Cardiac septum (tissue), 1 donor: ENCODE measurements around the gene DNAH3. TPM values are rescaled to one million over a fixed set of nuclear protein-coding genes. Genes with fewer than 3 reads are reported as not detected.
"Not testable (repeated sequence)": the region's sequence is repeated elsewhere in the genome, so short reads cannot be mapped to it uniquely, and the experiment has no call there.

ENCODE experiments used
- DNase-seq: peaks from one replicate; pipeline ENCODE4 v3.0.0-alpha.2; 2020; ENCODE audit warnings: low spot score
- intact Hi-C: fragments of 100-400 bp; cut with DNase I; formaldehyde crosslinking; loops from one replicate; pipeline ENCODE4 v1.14.0; 2022
- total RNA-seq: library from RNA; stranded (reverse); fragmentation: NEBNext Ultra II Directional; extraction: Animal tissue kit (Norgen Biotek cat#: 25700); gene quantifications from one replicate; pipeline ENCODE4 v1.2.1, GENCODE V29; 2021
- donor health status: DM: no; HTN: no; CAD: no.

Gene DNAH3
- total RNA-seq, 1 donor from 2014 or later = 0.40 TPM

- DNase-seq = no peak
- intact Hi-C loops = no loop called here
These were observed 4.9 kb downstream of the DNAH3 start for GRCh38 chr16:21145738-21146137.

DNA sequence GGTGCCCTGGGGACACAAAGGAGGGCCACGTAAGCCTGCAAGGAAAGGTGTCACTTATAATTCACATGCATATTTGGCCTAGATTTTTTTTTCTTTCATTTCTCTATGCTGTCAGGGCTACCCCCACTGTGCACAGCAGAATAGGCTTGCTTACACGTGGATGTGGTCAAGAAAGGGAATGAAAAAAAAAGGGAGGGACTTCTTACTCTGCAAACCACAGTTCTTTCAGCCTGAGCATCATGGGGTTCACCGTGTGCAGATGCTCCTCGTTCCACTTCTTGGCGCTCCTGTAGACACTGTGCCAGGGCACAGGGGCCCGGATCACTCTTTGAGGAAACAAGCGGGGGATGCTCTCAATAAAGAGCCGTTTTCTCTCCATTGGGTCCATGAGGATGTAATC is 16.6 kb downstream of the DNAH3 start:
- DNase-seq = no peak
- intact Hi-C loops = no loop called here

DNA sequence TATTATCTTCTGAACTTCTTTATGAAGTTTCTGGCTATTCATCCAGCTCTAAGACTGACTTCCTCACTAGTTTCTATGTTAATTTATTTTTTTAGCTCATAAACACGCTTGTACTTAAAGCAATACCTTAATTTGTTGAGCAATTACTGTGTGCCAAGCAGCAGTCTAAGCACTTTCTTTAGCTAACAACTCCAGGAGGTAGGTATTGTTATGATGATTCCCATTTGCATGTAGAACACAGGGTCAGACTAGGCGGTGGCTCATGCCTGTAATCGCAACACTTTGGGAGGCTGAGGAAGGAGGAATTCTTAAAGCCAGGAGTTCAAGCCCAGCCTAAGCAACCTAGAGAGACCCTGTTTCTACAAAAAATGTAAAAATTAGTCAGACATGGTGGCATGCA is 19.8 kb downstream of the DNAH3 start:
- intact Hi-C loops = no loop called here

DNA sequence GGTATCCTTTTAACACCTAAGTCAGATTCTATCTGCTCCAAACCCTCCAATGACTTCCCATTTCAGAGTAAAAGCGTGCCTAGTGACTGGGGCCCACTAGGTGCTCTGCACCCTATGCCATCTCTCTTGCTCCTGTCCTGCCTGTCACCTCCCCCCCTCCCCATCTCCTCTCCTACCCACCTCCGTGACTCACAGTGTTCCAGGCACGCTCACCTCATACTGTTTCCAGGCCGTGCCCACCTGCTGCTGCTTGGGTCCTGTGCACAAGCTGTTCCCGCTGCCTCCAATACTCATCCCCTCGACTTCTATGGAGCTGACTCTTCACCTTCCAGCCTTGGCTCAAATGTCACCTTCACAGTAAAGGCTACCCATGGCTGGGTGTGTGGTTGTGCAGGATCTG is 21.7 kb downstream of the DNAH3 start:
- DNase-seq = no peak
- intact Hi-C loops = no loop called here

More for the DNA sequence above, 19.8 kb downstream of the DNAH3 start:
- no peak for DNase-seq

DNA sequence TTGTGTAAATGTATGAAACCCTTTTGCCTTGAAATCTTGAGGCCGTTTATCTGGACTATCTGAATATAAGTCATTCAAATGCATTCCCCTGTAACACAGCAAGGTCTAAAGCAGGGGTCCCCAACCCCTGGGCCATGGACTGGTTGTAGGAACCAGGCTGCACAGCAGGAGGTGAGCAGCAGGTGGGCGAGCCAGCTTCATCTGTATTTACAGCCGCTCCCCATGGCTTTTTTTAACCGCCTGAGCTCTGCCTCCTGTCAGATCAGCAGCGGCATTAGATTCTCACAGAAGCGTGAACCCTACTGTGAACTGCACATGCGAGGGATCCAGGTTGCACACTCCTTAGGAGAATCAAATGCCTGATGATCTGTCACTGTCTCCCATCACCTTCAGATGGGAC is 24.1 kb downstream of the DNAH3 start:
- intact Hi-C loops = no loop called here
- no peak for DNase-seq

- intact Hi-C loops = no loop called here
These were observed 25.5 kb downstream of the DNAH3 start for GRCh38 chr16:21125191-21125590.

GRCh38 chr16:21120976-21121520 is 29.6 kb downstream of the DNAH3 start:
- intact Hi-C loops = no loop called here
- no peak for DNase-seq

More at GRCh38 chr16:21125191-21125590, 25.5 kb downstream of the DNAH3 start:
- DNase-seq = no peak

GRCh38 chr16:21117567-21117966 is 33.1 kb downstream of the DNAH3 start:
- no peak for DNase-seq
- intact Hi-C loops = no loop called here

GRCh38 chr16:21116148-21116693 is 34.4 kb downstream of the DNAH3 start:
- no peak for DNase-seq
- intact Hi-C loops = no loop called here

DNA sequence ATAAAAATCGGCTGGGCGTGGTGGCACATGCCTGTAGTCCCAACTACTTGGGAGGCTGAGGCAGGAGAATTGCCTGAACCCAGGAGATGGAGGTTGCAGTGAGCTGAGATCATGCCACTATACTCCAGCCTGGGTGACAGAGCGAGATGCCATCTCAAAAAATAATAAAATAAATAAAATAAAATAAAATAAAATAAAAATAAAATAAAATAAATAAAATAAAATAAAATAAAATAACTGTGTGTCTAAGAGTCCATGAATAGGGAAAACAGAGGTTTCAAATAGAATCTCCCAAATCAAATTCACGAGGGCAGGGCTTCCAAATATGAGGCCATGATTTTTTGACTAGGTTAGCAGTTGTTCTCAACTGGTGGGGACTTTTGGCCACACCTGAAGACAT is 35.1 kb downstream of the DNAH3 start:
- DNase-seq = not testable (repeated sequence)

GRCh38 chr16:21103941-21104860 is 46.4 kb downstream of the DNAH3 start:
- intact Hi-C loops = no loop called here
- DNase-seq = no peak

More for the DNA sequence above, 35.1 kb downstream of the DNAH3 start:
- intact Hi-C loops = not testable (repeated sequence)

DNA sequence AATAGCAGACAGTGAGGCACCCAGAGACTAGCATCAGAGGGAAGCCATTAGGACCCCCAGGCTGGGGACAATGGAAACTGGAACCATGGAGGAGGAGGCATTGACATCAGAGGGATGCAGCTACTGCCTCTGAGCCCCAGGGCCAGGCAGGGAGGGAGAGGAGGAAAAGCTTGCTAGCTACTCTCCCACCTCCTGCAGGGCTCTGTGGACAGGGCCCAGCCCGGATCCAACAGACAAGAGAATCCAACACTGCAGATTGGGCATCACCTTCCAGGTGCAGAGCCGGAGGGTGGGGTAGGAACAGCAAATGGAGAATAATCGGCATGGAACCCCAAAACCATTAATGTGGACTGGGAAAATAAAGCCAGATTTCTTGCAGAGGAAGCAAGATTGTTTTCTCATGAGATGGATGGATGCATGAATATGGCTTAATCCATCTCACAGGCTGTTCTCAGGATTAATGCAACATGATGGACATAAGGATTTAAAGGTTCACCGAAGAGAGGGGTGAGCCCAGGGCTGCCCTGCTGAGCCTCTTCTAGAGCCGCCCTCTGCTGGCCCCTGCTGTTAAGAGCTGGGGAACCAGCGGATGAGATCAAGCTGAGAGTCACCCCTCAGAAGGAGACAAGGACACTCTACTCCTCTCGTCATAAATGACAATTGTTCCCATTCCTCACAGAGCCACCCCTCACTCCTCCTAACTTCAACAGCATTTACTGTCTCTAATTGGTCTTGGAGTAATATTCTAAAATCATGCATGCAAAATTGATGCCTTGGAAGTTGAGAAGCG is 48.8 kb downstream of the DNAH3 start:
- DNase-seq = no peak
- intact Hi-C loops = no loop called here

GRCh38 chr16:21100447-21100846 is 50.2 kb downstream of the DNAH3 start:
- no peak for DNase-seq
- intact Hi-C loops = no loop called here

DNA sequence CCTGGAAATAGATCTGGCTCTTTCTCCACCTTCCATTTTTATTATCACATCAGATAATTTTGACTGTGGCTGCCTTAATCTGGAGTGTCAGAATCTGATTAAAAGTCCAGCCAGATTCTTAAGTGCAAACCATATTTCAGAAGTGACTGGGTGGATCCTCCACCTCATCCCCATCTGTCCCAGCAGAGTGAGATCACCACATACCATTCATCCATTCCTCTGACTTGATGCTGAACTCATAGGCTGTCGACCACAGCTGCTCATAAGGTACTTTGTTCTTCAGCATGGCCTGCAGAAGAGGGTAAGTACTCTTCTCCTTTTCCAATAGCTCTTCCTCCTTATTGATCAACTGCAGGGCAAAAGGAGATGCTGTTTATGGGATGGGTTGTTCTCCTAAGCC is 53.5 kb downstream of the DNAH3 start:
- no peak for DNase-seq
- intact Hi-C loops = no loop called here

DNA sequence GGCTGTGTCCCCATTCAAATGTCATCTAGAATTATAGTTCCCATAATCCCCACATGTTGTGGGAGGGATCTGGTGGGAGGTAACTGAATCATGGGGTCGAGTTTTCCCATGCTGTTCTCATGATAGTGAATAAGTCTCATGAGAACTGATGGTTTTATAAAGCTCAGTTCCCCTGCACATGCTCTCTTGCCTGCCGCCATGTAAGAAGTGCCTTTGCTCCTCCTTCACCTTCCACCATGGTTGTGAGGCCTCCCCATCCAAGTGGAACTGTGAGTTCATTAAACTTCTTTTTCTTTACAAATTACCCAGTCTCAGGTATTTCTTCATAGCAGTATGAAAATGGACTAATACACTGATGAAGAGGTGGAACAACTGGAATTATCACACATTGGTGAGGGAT is 55.9 kb downstream of the DNAH3 start:
- intact Hi-C loops, DNase-seq: not testable (repeated sequence)

DNA sequence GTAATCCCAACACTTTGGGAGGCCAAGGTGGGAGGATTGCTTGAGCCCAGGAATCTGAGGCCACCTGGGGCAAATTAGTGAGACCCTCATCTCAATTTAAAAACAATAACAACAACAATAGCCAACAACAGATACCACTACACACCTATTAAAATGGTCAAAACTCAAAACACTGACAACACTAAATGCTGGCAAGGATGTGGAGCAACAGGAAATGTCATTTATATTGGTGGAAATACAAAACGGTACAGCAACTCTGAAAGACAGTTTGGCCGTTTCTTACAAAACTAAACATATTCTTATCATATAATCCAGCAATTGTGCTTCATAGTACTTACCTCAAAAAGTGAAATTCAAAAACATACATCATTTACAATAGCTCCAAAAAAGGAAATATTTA is 57.7 kb downstream of the DNAH3 start:
- intact Hi-C loops = no loop called here
- DNase-seq = no peak

DNA sequence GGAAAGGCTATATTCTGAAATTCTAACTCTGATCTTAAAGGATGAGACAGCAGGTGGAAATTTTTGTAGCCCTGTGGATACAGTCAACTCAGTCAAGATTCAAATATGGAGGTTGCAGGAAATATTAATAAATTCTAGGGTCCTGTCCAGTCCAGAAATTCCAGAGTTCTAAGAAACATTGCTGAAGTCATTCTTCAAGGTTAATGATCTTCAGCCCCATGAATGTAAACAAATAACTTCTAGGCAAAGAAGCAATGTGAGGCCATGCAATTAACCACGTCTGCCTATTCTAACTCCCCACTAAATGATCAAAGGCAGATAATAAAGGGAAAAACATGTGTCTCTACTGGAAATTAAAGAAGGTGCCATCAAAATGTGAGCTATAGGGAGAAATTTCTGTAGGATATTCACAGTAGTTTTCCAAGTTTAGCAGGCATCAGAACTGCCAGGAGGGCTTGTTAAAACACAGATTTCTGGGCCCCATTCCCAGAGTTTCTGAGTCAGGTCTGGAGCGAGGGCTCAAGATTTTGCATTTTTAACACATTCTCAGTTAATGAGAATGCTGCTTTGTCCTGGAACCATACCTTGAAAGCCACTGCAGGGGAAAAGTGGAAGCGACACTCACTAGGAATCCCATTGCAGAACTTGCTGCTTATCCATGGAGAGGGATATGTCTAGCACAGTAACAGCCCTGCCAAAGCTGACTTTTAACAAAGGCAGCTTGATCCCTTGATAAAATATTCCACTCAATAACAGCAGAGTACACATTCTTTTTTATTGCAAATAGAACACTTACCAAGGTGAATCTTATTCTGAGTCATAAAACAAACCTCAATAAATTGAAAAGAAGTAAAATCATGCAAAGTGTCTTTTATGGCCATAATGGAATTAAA is 61.8 kb downstream of the DNAH3 start:
- DNase-seq = no peak
- intact Hi-C loops = no loop called here

GRCh38 chr16:21088143-21088542 is 62.5 kb downstream of the DNAH3 start:
- intact Hi-C loops = no loop called here
- DNase-seq = no peak

GRCh38 chr16:21084631-21085225 is 65.9 kb downstream of the DNAH3 start:
- DNase-seq = no peak
- intact Hi-C loops = loop anchor here (5.0 kb wide), 1 partner anchor 287 kb away; no protein-coding TSS in a partner anchor
